GM18868 (cell line): ENCODE measurements around the gene MACROD2.

Source experiments
- ATAC-seq: cut with Tn5 transposase; IDR thresholded peaks from one replicate; pipeline ENCODE4 v1.9.1; 2021; ENCODE audit warnings: mild to moderate bottlenecking, moderate library complexity; ENCODE audit not compliant: unreplicated experiment

Gene MACROD2

DNA sequence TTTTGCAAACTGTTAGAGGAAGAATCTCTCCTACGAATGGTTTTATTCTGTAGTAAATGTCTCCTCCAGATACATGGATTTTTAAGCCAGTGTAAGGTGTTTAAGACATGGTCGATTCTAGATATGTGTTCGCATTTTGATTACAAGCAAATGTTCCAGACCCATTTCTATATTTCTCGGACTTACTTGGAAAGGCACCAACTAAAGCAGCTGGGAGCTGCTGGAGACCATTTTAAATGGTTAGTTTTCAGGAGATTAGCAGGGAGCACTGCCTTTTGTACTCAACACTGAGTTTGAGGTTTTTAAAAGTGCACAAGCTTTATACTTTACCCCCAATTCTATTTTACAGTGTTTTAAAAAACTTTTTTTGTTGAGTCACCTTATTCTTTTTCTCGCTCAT is 1720.9 kb downstream of the MACROD2 start:
- ATAC-seq, result no peak

DNA sequence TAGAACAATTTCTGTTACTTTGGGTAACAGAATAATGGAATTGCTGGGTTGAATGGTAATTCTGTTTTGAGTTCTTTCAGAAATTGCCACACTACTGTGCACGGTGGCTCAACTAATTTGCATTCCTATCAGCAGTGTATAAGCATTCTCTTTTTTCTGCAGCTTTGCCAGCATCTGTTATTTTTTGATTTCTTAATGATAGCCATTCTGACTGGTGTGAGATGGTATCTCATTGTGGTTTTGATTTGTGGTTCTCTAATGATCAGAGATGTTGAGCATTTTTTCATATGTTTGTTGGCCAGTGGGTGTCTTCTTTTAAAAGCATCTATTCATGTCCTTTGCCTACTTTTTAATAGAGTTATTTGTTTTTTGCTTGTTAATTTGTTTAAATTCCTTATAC is 1731.1 kb downstream of the MACROD2 start:
- no peak for ATAC-seq

DNA sequence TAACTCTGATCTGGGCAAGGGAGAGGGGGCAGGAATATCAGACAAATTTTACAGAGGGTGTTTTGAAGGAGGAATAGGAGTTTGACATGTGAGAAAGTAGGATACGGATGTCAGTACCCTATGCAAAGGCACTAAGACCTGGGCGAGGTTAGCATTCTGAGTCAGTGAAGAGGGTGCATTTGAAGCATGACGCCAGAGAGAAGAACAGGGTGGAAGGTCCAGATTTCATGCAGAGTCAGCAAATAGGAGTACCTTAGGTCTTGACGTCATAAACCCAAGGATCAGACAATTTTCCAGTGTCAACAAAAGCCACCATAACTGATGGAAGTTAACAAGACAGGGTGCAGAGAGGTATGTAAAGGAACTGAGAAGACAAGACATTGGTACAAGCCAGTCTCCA is 1738.7 kb downstream of the MACROD2 start:
- ATAC-seq, result no peak

DNA sequence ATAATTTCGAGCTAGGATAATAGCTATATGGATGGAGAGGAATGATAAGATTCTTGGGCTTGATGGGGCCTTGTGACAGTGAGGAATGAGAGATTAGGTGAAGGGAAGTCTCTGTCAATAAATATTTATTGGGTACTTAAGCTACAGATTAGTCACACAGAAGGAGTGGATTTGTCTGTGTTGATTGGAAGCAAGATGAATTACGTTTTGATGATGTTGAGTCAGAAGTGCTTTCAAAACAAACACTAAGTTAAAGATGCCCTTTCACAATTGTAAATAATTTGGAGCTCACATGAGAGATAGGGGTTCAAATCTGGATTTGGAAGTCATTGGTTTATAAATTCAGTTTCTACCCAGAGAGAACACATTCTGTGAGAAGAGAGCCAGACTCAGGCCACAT is 1743.7 kb downstream of the MACROD2 start:
- ATAC-seq, result no peak

DNA sequence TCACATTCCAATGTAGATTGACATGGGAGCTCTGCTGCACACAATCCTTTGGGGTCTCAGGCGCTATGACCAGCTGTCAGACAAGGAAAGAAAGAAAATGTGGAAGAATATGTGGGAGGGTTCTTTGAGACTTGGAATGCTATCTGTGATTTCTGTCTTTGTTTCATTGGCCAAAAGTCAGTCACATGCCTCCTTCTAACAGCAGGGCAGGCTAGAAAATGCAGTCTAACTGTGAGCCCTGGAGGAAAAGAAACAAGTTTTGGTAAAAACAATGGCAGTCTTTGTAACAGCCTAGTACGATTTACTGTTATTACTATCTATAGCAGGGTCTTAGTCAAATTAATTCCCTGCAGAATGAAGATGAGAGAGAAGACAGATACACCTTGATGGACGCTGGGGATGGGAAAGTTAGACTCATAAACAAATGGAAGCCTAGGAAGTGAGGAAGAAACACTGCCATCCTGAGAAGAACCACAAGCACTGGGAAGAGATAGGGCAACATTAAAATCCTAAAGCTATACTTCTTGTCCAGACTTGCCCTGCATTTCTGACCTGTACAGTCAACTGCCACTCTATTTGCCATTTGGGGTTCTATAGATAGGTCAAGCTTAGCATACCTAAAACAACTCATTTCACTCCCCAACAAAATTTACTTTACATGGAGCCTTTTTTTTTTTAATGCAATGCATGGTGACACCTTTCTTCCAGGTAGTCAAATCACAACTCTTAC is 1744.9 kb downstream of the MACROD2 start:
- no peak for ATAC-seq

DNA sequence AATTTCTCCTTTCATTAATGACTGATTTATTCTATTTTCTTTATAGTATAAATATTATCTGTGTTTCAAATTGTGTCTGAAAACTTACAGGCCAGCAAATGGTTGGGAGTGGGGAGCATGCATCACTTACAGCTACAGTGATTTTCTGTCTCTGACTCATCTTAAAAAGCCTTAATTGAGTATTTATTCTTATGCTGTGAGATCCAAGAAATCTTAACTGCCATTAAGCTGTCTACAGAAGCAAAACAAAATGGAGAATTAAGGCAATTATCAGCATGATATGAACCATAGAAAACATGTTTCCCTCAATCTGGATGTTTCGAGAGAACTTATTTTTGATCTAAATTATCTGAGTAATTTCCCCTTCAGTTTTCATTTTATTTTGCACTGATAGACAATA is 1746.8 kb downstream of the MACROD2 start:
- ATAC-seq, result no peak

DNA sequence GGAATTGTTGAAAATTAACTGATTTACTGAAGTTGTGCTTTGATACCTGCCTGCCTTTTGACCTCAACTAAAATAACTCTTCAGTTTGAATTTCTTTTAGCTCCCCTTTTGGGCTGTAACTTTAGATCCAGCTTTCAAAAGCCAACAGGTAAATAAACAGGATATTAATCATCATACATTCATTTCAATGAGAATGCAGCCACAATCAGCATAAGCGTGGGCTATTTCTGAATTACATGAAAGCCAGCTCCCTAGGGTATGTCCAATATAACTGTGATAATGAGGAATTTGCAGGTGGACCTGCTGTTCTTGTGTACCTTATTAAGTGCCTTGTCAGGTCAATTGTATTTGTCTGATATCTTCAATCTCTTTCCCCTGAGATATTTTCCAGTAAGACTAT is 1747.3 kb downstream of the MACROD2 start:
- no peak for ATAC-seq

DNA sequence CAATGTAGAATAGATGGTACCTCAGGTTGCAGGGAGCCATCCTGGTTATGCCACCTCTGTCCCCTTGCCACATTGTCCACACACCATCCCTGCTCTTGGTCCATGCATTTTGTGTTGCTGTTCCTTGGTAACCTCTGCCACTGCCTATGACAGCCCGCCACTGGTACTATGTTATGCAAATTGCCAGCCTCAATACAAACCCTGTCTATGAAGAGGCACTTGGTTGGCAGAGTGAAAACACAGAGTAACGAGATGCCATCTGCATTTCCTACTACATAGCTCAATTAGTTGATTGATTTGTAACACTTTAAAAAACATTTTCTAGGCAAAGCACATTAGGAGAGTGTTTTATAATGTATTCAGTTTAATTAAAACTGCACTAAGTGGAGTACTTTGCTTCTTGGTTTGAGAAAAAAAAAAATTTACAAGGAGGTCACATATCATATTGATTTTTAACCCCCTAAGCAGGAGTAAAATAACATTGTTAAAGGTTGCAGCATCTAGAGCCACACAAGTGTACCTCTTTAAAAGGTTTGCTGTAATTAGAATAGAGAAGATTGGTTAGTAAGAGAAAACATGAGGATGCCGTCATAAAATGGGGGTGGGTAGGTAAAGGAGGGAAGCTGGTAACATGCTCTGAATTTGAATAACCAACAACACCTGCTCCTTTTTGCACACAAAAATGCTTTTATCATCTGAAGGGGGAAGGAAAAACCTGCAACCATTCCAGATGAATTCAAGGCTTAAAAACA is 1760.9 kb downstream of the MACROD2 start:
- ATAC-seq, result no peak

DNA sequence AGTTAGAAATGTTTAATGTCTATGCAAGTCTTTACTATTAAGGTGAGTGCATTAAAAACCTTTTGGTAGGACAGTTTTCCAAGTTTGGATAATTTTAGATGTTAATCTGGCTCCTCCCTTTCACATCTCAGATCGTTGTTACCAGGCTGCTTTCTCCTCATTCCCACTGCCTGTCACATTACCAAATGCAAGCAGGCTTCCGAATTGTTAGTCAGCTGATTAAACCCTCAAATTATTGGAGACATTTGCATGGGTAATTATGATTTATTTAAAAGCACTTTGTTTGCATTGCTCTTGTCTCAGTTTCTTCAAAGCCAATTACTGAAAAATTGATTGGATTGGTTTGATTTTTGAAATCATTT is 1761.4 kb downstream of the MACROD2 start:
- no peak for ATAC-seq

DNA sequence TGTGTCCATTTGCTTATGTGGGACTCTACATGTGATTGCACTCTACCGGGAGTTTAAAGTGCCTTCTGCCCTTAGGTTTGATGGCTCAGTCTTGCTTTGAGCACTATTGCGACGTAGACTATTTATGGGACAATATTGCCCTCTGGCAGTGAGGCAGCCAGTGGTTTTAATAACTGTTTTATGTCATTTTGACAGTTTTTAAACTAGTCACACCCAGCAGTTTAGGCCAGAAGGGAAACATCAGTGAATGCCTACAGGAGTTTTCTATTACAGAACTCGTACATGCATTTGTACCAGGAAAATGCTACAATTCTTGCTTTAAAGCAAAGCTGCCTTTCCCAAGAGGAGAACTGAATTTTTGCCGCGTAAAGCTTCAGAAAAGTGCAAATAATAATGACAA is 1764.3 kb downstream of the MACROD2 start:
- ATAC-seq, result no peak

DNA sequence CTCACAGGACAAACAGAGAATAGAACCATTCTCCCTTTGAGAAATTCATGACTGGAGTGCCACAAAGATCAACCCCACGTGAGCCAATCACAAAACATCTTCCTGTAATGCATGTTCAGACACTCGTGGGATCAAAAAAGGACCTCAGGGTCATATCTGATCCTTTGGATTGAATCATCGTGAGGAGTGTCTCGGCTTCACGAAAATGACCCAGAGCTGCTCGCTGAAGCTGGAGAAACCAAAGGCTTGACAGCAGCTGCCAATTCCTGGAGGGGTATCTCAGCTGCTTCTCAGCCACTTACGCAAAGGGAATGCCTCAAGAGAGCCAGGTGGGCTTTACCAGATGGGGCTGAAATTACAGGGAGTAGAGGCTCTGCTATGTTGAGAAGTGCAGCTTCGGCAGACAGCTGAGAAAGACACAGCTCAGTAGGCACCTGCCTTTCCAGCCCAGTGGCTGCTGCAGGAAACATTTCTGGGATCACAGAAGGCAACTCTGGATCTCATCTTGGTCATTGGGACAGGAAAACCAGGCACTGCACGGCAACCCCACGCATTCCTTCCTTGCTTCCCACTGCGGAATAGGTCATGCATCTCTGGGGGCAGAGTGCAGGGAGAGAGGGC is 1764.8 kb downstream of the MACROD2 start:
- ATAC-seq, result no peak

DNA sequence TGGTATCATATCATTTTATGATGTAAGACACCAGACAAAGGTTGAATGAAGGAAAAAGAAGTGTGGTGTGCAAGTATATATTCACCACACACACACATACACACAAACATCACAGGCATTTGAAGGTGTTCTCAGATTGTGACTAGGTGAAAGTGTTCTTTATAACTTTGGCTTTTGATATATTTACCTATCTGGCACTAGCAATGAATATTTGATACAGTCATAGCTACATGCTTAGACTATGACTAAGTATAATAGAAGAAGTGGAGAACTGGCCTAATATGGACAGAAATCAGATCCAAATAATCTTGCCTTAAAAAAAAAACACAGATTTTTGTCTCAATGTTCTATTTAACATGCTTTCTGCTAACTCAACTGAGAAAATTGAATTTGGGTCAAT is 1768.0 kb downstream of the MACROD2 start:
- ATAC-seq, result no peak

DNA sequence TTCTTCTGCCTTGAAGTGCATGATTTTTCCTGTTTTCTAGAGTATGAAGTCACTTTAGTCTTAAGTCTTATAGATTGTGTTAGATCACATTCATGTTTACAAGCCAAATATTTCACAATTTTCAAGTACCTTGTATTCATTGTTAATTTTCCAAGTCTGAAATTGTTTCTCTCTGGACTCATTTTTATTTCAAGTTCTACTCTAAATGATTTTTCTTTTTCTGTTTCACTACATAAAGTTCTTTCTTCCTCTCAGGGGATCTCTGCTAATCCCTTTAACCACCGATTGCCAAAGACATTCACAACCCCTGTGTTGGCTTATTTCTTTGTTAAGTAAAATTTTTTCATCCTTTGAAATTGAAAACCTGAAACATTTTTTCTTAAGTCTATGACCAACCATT is 1772.3 kb downstream of the MACROD2 start:
- no peak for ATAC-seq

DNA sequence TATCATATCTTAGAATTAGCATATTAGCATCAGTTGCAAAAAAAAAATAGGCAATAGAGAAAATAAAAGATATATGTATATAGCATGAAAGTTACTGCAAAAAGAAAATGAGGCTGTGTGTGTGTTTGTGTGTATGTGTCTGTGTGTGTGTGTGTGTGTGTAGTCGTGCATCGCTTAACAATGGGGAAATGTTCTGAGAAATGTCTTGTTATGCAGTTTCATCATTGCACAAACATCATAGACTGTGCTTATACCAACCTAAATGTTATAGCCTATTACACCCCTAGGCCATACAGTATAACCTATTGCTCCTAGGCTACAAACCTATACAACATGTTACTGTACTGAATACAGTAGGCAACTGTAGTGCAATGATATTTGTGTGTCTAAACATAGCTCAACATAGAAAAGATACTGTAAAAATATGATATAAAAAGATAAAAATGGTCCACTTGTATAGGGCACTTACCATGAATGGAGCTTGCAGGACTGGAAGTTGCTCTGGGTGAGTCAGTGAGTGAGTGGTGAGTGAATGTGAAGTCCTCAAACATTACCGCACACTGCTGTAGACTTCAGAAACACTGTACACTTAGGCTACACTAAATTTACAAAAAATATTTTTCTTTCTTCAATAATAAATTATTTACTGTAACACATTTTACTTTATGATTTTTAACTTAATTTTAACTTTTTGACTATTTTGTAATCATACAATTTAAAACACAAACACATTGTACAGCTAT is 1772.9 kb downstream of the MACROD2 start:
- no peak for ATAC-seq

DNA sequence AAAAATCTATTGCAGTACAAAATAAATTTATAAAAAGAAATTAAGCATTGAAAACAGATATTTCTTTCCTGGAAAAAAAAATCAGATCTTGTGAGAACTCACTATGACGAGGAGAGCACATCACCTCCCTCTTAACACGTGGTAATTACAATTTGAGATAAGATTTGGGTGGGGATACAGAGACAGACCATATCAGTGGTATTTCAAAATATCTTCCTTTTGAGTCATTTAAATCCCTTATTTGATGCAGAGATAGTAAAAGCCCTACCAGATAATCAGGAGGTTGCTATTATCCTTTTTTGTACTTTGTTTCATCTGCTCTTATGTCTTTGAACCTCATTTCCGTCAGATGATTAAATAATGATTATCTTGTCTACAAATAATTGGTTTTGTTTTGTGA is 1777.5 kb downstream of the MACROD2 start:
- ATAC-seq, result no peak

DNA sequence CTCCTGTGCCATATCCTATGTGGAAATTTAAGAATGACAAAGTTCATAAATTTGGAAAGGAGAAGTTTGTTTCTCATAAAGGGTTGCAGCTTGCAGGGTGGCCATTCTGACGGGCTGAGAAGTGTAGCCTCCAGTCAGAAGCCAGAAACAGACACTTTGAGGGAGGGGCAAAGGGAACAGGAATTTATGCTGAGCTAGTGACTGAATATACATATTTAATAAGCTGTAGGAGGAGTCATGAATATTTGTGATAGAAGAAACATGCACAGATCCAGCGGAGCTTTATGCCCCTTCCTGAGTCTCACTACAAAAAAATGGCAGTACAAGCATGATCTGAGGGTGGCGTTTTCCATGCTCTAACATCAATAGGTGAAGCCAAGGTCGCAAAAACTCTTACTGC is 1779.6 kb downstream of the MACROD2 start:
- no peak for ATAC-seq

DNA sequence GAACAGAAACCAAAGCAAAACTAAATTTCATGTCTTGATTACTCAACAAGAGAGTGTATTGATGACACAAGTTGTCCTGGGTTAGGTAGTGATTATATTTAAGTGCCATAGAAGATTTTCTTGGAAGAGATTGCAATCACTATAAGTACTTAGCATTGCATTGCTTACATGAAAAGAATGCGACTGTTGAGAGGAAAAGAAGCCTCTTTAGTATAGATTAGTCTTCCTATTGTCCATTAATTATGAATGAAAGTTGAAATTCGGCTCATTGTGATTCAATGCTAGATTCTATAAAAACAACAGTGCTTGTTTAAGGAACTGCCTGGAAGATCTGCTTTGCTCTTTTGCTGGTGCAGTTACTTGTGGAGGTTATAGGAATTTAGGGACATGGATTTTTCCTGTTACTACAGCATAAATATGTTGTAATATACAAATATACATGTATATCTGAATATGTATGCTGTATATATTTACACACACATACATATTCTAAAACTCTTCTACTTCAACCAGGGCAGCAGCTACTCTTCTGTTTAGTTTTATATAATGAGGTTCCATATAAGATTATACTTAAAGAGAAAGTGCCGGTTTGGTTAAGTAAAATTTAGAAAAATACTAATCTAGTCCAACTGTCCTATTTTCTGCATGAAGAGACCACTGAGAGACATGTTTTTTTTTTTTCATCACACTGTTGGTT is 1781.6 kb downstream of the MACROD2 start:
- ATAC-seq, result no peak

DNA sequence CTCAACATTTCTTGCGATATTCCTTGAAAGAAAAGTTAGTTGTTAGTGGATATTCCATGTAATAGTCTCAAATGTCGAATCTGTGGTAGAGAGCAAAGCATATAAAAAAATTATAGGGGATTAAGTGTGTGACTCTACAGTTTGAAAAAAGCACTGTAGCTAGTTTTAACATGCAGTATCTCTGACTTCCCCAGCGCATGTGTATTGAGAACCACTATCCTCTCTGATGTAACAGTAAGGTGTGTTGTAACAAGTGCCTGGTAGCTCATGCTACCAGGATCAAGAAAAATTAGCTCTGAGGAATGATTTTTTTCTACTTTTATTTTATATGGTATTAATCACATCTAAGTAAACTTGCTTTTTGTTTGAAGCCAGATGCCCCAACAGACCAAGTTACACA is 1788.7 kb downstream of the MACROD2 start:
- ATAC-seq, result no peak

DNA sequence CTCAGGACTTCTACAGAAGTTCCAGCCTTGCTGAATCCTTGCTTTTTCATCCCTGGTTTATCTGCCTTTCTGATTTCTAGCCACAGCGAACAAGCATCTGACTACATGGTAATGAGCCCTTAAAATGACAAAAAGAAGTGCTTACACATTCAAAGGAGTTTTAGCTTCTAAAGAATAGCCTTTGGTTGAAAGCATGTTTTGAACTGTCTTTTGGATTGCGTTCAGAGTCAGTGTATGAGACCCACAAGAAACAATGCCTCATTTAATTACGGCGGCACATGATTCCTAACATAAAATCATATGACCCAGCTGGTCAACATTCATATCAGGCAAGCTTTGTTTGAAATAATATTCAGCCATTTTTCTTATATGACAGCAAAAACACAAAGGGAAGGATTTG is 1793.8 kb downstream of the MACROD2 start:
- ATAC-seq, result no peak

DNA sequence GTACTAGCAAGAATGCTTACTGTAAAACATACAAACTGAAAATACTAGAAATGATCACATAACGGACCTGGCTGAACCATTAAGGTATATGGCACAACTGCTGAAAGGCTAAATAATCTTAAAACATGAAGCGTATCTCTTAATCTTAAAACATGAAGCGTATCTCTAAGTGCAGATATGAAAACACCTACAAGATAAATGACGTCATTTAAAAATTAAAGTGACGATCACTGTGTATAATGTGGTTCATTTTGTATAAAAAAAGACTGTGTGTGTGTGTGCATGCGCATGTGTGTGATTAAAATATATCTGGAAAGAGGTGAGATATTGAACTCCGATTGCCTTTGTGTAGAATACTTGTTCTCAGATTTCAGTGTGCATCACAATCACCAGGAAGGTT is 1797.5 kb downstream of the MACROD2 start:
- ATAC-seq, result no peak

DNA sequence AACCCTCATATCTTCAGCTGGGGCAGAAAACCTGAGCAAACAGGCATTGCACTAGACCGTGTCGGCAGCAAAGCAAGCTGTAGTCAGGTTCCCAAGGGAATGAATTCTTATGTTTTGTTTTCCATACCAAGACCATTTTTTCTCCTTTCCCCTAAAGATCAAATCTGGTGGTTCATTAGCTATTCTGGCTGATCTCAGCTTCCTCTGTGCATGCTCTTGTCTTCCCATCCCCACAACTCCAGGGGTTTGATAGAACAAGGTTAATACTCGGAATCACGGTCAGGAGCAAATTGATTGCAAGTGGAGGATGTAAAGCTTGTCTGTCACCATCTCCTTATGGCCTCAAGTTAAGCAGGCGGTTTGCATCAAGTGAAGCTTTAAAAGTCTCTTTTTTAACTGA is 1799.1 kb downstream of the MACROD2 start:
- no peak for ATAC-seq
